H1 (cell line): Measurements from ENCODE around the gene POLR2M. TPM values are rescaled to one million over a fixed set of nuclear protein-coding genes. Genes with fewer than 3 reads are reported as not detected.

Source experiments
- CHD1 ChIP-seq: IDR thresholded peaks from 2 replicates; pipeline ENCODE4 v1.6.1; 2012; ENCODE audit warnings: low read depth, low read length, improper control_type of control experiment
- CHD7 ChIP-seq: fragments of 300-600 bp; sonication (generic); IDR thresholded peaks from 2 replicates; pipeline ENCODE4 v1.7.1; 2012; ENCODE audit warnings: low read length, moderate library complexity, mild to moderate bottlenecking, inconsistent platforms; ENCODE audit not compliant: insufficient replicate concordance
- EZH2 ChIP-seq: fragments of 200-600 bp; sonication (generic); IDR thresholded peaks from 2 replicates; pipeline ENCODE4 v1.7.1; 2012; ENCODE audit warnings: low read depth, mild to moderate bottlenecking, moderate library complexity, low read length, inconsistent platforms; ENCODE audit not compliant: severe bottlenecking
- FOSL1 ChIP-seq: IDR thresholded peaks from 2 replicates; pipeline ENCODE4 v1.6.1; 2011; ENCODE audit warnings: mild to moderate bottlenecking, low read depth, low read length, moderate library complexity; ENCODE audit not compliant: insufficient read depth
- GABPA ChIP-seq: IDR thresholded peaks from 2 replicates; pipeline ENCODE4 v1.6.1; 2011; ENCODE audit warnings: mild to moderate bottlenecking, low read length, moderate library complexity, borderline replicate concordance; ENCODE audit not compliant: insufficient read depth
- HDAC2 ChIP-seq, 2 experiments: fragments of 300-600 bp in 1 of 2; sonication (generic) in 1 of 2; IDR thresholded peaks; 2 replicates each; pipeline ENCODE4 v1.6.1; 2011 to 2012; ENCODE audit warnings: low read depth in 2 of 2, low read length in 2 of 2, mild to moderate bottlenecking in 2 of 2, moderate library complexity in 2 of 2, borderline replicate concordance in 1 of 2, inconsistent platforms in 1 of 2
- SAP30 ChIP-seq: fragments of 300-600 bp; sonication (generic); IDR thresholded peaks from 2 replicates; pipeline ENCODE4 v1.7.1; 2012; ENCODE audit warnings: low read length, moderate library complexity, mild to moderate bottlenecking, inconsistent platforms; ENCODE audit not compliant: insufficient read depth, insufficient replicate concordance
- SIRT6 ChIP-seq: IDR thresholded peaks from one replicate; pipeline ENCODE4 v1.7.1; 2012; ENCODE audit warnings: low read length, inconsistent platforms
- SUZ12 ChIP-seq: fragments of 200-600 bp; sonication (generic); IDR thresholded peaks from 2 replicates; pipeline ENCODE4 v1.6.1; 2012; ENCODE audit warnings: mild to moderate bottlenecking, inconsistent platforms, low read length, moderate library complexity, mixed read lengths
- polyA plus RNA-seq, 7 experiments: library from polyadenylated mRNA; depleted of rRNA in 3 of 7; stranded (reverse) in 5 of 7; unstranded in 2 of 7; fragments of >200 nt in 5 of 7; fragments of 200-250 nt in 2 of 7; gene quantifications; 1 replicate in 5 of 7; 2 replicates in 1 of 7; 4 replicates in 1 of 7; pipeline versions ENCODE4 v1.2.1 to v1.2.3, GENCODE V29; 2011 to 2013; ENCODE audit warnings: missing spikeins in 2 of 7, mixed read lengths in 2 of 7
- total RNA-seq: library from RNA; stranded (reverse); fragmentation: NEBNext Ultra II Directional; extraction: Animal tissue kit (Norgen Biotek cat#: 25700); gene quantifications from 2 replicates; pipeline ENCODE4 v1.2.1, GENCODE V29; 2021

The POLR2M gene
- total and polyA plus RNA-seq, 2 of the 8 experiments (the other 6 are each of a cell fraction or from before 2014, with no cell fraction given): 32.7 to 55.1 TPM

- TF ChIP-seq CHD7 (peak; percentile 84), FOSL1 (no peak), CHD1 (no peak), SIRT6 (no peak), HDAC2 (IDR thresholded peaks at IDR 0.05; ENCODE audit: borderline replicate concordance in 1 of 2, low read depth in 2 of 2, low read length in 2 of 2) (no peak), GABPA (no peak), SAP30 (no peak), EZH2 (no peak), SUZ12 (no peak)
Measured at GRCh38 chr15:57751177-57751800, 44.8 kb downstream of the POLR2M start (continued).
